ENCODE results near the gene TMEM45A. TPM values are rescaled to one million over a fixed set of nuclear protein-coding genes. Genes with fewer than 3 reads are reported as not detected.

Gene TMEM45A
- total and polyA plus RNA-seq, 2 donors (not counting 3 experiments of a cell fraction or from before 2014, with no cell fraction given): 5.6 to 8.6 TPM

- intact Hi-C loops (cut with micrococcal nuclease) (no loop called here), dilution Hi-C loops (cut with MboI; ENCODE audit: extremely low pct_ligation_motif_present, low sequenced_read_pairs) (no loop called here)
- no TSS peak for BruUV-seq (replicated peaks)
- CTCF ChIA-PET: no interaction called here
- Histone ChIP-seq H4K20me1 (replicated peaks; ENCODE audit: control insufficient read depth, extremely low read depth, insufficient read depth, low read length) (no peaks in the 10 kb centered on the region), H3K9me1 (replicated peaks; ENCODE audit: control insufficient read depth, extremely low read depth, insufficient read depth, low read length) (no peaks in the 10 kb centered on the region), H3K4me1 (ENCODE audit: control insufficient read depth, extremely low read depth, insufficient read depth, low read length) (peaks cover 5% of the 10 kb centered on the region), H3K4me2 (ENCODE audit: insufficient read depth, low read length) (no peak overlapping the region), H3K36me3 (ENCODE audit: control insufficient read depth in 2 of 2, extremely low read depth in 1 of 2, insufficient read depth in 2 of 2, low read length in 2 of 2) (no peaks in the 10 kb centered on the region), H3K9ac (replicated peaks; ENCODE audit: extremely low read depth, insufficient read depth, low read length) (no peak overlapping the region), H3K4me3 (replicated peaks in 1 of 3; ENCODE audit: insufficient read depth in 1 of 3, low read depth in 1 of 3, low read length in 3 of 3) (no peak overlapping the region), H3K27me3 (ENCODE audit: control insufficient read depth in 2 of 2, insufficient read depth in 2 of 2, low read length in 2 of 2) (no peaks in the 10 kb centered on the region), H3K79me2 (ENCODE audit: control insufficient read depth, insufficient read depth, low read length) (no peaks in the 10 kb centered on the region), H3K9me3 (replicated peaks; ENCODE audit: control insufficient read depth, insufficient read depth, low read length) (no peaks in the 10 kb centered on the region), H3K27ac (ENCODE audit: insufficient read depth, low read depth, low read length) (no peak overlapping the region), H2AFZ (ENCODE audit: low read depth, low read length) (no peak overlapping the region)
- FAIRE-seq (no peak), DNase-seq (ENCODE audit: low read depth, low spot score) (no peak)
- no peak for TF ChIP-seq POLR2AphosphoS5 (IDR thresholded peaks at IDR 0.05; ENCODE audit: insufficient read depth, low read depth, low read length)
- POLR2A ChIA-PET: no interaction called here
These were observed 61.4 kb downstream of the TMEM45A start for GRCh38 chr3:100553618-100554372.

DNA sequence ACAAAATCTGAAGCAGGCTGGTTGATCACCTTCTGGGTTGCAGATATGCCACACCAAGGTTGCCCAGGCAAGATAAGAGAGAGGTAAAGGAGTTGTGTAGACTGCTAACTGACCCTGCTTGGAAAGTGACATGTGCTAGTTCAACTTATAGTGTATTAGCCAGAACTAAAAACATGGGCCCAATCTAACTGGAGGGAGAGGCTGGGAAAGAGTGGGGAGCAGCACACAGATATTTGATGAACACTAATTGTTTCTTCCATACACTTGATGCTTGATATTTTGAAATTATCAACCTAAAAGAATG lies 61.9 kb downstream of the TMEM45A start:
- TF ChIP-seq JUN (IDR thresholded peaks at IDR 0.05; ENCODE audit: borderline replicate concordance, insufficient read depth, insufficient read length, low read depth) (no peak), MAX (IDR thresholded peaks at IDR 0.05; ENCODE audit: insufficient read depth, insufficient read length) (no peak), FOS (IDR thresholded peaks at IDR 0.05; ENCODE audit: borderline replicate concordance, insufficient read depth, low read length) (no peak), POLR2AphosphoS5 (IDR thresholded peaks at IDR 0.05; ENCODE audit: insufficient read depth, low read depth, low read length) (no peak), EZH2 (IDR thresholded peaks at IDR 0.05; ENCODE audit: borderline replicate concordance, low read depth, low read length, severe bottlenecking) (no peak), MYC (IDR thresholded peaks at IDR 0.05; ENCODE audit: low read depth, low read length) (no peak), POLR2A (IDR thresholded peaks at IDR 0.05; ENCODE audit: low read depth, low read length) (no peak), GATA2 (IDR thresholded peaks at IDR 0.05; ENCODE audit: insufficient read depth, insufficient read length, low read depth, low read length) (no peak)
- TF ChIP-seq, protein P1, sequence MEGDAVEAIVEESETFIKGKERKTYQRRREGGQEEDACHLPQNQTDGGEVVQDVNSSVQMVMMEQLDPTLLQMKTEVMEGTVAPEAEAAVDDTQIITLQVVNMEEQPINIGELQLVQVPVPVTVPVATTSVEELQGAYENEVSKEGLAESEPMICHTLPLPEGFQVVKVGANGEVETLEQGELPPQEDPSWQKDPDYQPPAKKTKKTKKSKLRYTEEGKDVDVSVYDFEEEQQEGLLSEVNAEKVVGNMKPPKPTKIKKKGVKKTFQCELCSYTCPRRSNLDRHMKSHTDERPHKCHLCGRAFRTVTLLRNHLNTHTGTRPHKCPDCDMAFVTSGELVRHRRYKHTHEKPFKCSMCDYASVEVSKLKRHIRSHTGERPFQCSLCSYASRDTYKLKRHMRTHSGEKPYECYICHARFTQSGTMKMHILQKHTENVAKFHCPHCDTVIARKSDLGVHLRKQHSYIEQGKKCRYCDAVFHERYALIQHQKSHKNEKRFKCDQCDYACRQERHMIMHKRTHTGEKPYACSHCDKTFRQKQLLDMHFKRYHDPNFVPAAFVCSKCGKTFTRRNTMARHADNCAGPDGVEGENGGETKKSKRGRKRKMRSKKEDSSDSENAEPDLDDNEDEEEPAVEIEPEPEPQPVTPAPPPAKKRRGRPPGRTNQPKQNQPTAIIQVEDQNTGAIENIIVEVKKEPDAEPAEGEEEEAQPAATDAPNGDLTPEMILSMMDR (IDR thresholded peaks at IDR 0.05; ENCODE audit: extremely low read depth in 1 of 2, insufficient read depth in 1 of 2, low read depth in 1 of 2, low read length in 2 of 2): no peak
- dilution Hi-C loops (cut with MboI; ENCODE audit: extremely low pct_ligation_motif_present, low sequenced_read_pairs): no loop called here
- peaks cover 5% of the 10 kb centered on the region for H3K4me1 ChIP-seq (ENCODE audit: control insufficient read depth, extremely low read depth, insufficient read depth, low read length)
- no TSS peak for BruUV-seq (replicated peaks)
- no peak overlapping the region for H3K9ac ChIP-seq (replicated peaks; ENCODE audit: extremely low read depth, insufficient read depth, low read length)
- FAIRE-seq: no peak
- intact Hi-C loops (cut with micrococcal nuclease): no loop called here
- ChIA-PET POLR2A (no interaction called here), CTCF (no interaction called here)
- H4K20me1 ChIP-seq (replicated peaks; ENCODE audit: control insufficient read depth, extremely low read depth, insufficient read depth, low read length): no peaks in the 10 kb centered on the region
- H3K4me3 ChIP-seq (replicated peaks in 1 of 3; ENCODE audit: insufficient read depth in 1 of 3, low read depth in 1 of 3, low read length in 3 of 3): no peak overlapping the region
- no peak overlapping the region for H3K4me2 ChIP-seq (ENCODE audit: insufficient read depth, low read length)
- H3K79me2 ChIP-seq (ENCODE audit: control insufficient read depth, insufficient read depth, low read length): no peaks in the 10 kb centered on the region
- no peaks in the 10 kb centered on the region for H3K36me3 ChIP-seq (ENCODE audit: control insufficient read depth in 2 of 2, extremely low read depth in 1 of 2, insufficient read depth in 2 of 2, low read length in 2 of 2)
- DNase-seq (ENCODE audit: low read depth, low spot score): no peak
- no peak overlapping the region for H3K27ac ChIP-seq (ENCODE audit: insufficient read depth, low read depth, low read length)
- no peak overlapping the region for H2AFZ ChIP-seq (ENCODE audit: low read depth, low read length)
- no peaks in the 10 kb centered on the region for H3K9me3 ChIP-seq (replicated peaks; ENCODE audit: control insufficient read depth, insufficient read depth, low read length)
- no peaks in the 10 kb centered on the region for H3K27me3 ChIP-seq (ENCODE audit: control insufficient read depth in 2 of 2, insufficient read depth in 2 of 2, low read length in 2 of 2)
- no peaks in the 10 kb centered on the region for H3K9me1 ChIP-seq (replicated peaks; ENCODE audit: control insufficient read depth, extremely low read depth, insufficient read depth, low read length)
